HuH-7 (cell line): ENCODE results near the gene MAML1.

ENCODE experiments used
- DNase-seq: peaks from one replicate; pipeline ENCODE4 v3.0.0; 2011; ENCODE audit warnings: low spot score

The MAML1 gene

GRCh38 chr5:179804555-179804947 lies 71.9 kb downstream of the MAML1 start:
- no peak for DNase-seq

GRCh38 chr5:179805070-179805528 lies 72.5 kb downstream of the MAML1 start:
- DNase-seq: no peak

- no peak for DNase-seq
Observed at GRCh38 chr5:179805529-179806249, 73.1 kb downstream of the MAML1 start.

GRCh38 chr5:179806250-179807048 lies 73.8 kb downstream of the MAML1 start, which contains the start of gene MGAT4B:
Gene MGAT4B (minus strand): TSS chr5:179806866. CDS start chr5:179806583, 283 bp downstream.
- DNase-seq: peak; percentile 85

- no peak for DNase-seq
Observed at GRCh38 chr5:179812135-179812825, 79.7 kb downstream of the MAML1 start.

- DNase-seq: no peak
Observed at GRCh38 chr5:179812997-179813607, 80.5 kb downstream of the MAML1 start.

- no peak for DNase-seq
Observed at GRCh38 chr5:179814090-179814489, 81.5 kb downstream of the MAML1 start.

- no peak for DNase-seq
Observed at GRCh38 chr5:179815491-179816249, 83.0 kb downstream of the MAML1 start.

GRCh38 chr5:179816401-179816795 lies 83.8 kb downstream of the MAML1 start:
- DNase-seq: no peak

- DNase-seq: no peak
Observed at GRCh38 chr5:179816796-179817469, 84.3 kb downstream of the MAML1 start.

- no peak for DNase-seq
Observed at GRCh38 chr5:179817470-179817840, 84.8 kb downstream of the MAML1 start.

- no peak for DNase-seq
Observed at GRCh38 chr5:179817890-179818745, 85.5 kb downstream of the MAML1 start.

GRCh38 chr5:179818746-179819295 lies 86.2 kb downstream of the MAML1 start:
- peak; percentile 97 for DNase-seq

GRCh38 chr5:179819296-179820126 lies 86.9 kb downstream of the MAML1 start:
- DNase-seq: peak; percentile 80

GRCh38 chr5:179820127-179820482 lies 87.5 kb downstream of the MAML1 start:
- DNase-seq: no peak

GRCh38 chr5:179820483-179821297 lies 88.1 kb downstream of the MAML1 start, which contains the start of gene SQSTM1:
Gene SQSTM1 (plus strand): TSS chr5:179820905. CDS start chr5:179820937, 32 bp downstream.
- peak; percentile 84 for DNase-seq

GRCh38 chr5:179821298-179822058 lies 88.9 kb downstream of the MAML1 start:
- peak; percentile 96 for DNase-seq
